WTC11 (cell line): ENCODE data around the gene RGCC. TPM values are rescaled to one million over a fixed set of nuclear protein-coding genes. Genes with fewer than 3 reads are reported as not detected.

Source experiments
- ATAC-seq: fragments of 200-7000 bp; cut with Tn5 transposase; 2 replicates; pipeline ENCODE4 v1.10.0; 2021; ENCODE audit warnings: mild to moderate bottlenecking, moderate library complexity
- CTCF ChIA-PET: fragments of 300-600 bp; sonication (Branson Sonifier 250); formaldehyde crosslinking; loops from one replicate; lab custom pipeline; 2021; ENCODE audit warnings: antibody characterized with exemption; lab: Charles Lee
- POLR2A ChIA-PET: fragments of 350-600 bp; sonication (Branson Sonifier 250); formaldehyde crosslinking; loops from one replicate; lab custom pipeline; 2021; ENCODE audit warnings: antibody characterized with exemption; lab: Charles Lee
- DNase-seq: peaks from one replicate; pipeline ENCODE4 v3.0.0; 2021; ENCODE audit warnings: low spot score
- H3K27ac Mint-ChIP-seq: 2 replicates; pipeline ENCODE4 v1.8.0; 2021; ENCODE audit warnings: mixed read lengths
- H3K27me3 Mint-ChIP-seq: 2 replicates; pipeline ENCODE4 v1.8.0; 2021; ENCODE audit warnings: low read depth, mild to moderate bottlenecking, moderate library complexity, mixed read lengths
- H3K36me3 Mint-ChIP-seq: 2 replicates; pipeline ENCODE4 v1.8.0; 2021; ENCODE audit warnings: mixed read lengths
- H3K4me1 Mint-ChIP-seq: 2 replicates; pipeline ENCODE4 v1.8.0; 2022; ENCODE audit warnings: mixed read lengths
- H3K4me3 Mint-ChIP-seq: 2 replicates; pipeline ENCODE4 v1.8.0; 2021; ENCODE audit warnings: mild to moderate bottlenecking, moderate library complexity, mixed read lengths
- H3K9me3 Mint-ChIP-seq: 2 replicates; pipeline ENCODE4 v1.8.0; 2021; ENCODE audit warnings: mixed read lengths
- ELF4 ChIP-seq: sonication (generic); formaldehyde crosslinking; IDR thresholded peaks from 2 replicates; pipeline ENCODE4 v1.8.1; 2022; ENCODE audit warnings: low read depth, mild to moderate bottlenecking, moderate library complexity, missing genetic modification reagents
- ESRRA ChIP-seq: sonication (generic); formaldehyde crosslinking; IDR thresholded peaks from 2 replicates; pipeline ENCODE4 v1.8.1; 2022; ENCODE audit warnings: mild to moderate bottlenecking, missing genetic modification reagents, borderline replicate concordance
- GRHL2 ChIP-seq: fragments of 250-450 bp; sonication (Bioruptor Pico); IDR thresholded peaks from 2 replicates; pipeline ENCODE4 v1.8.0; 2022; ENCODE audit warnings: mild to moderate bottlenecking, moderate library complexity; ENCODE audit not compliant: insufficient replicate concordance, severe bottlenecking
- GTF2I ChIP-seq: fragments of 250-450 bp; sonication (Bioruptor Pico); conservative IDR thresholded peaks from 2 replicates; pipeline ENCODE4 v1.4.0; 2021; ENCODE audit warnings: mild to moderate bottlenecking
- HMGA2 ChIP-seq: fragments of 250-450 bp; sonication (Bioruptor Pico); IDR thresholded peaks from 2 replicates; pipeline ENCODE4 v1.4.0; 2021; ENCODE audit warnings: mild to moderate bottlenecking, moderate library complexity
- JUN ChIP-seq: sonication (generic); formaldehyde crosslinking; IDR thresholded peaks from 2 replicates; pipeline ENCODE4 v1.8.0; 2023; ENCODE audit warnings: mild to moderate bottlenecking, missing genetic modification reagents
- MAX ChIP-seq: sonication (generic); formaldehyde crosslinking; IDR thresholded peaks from 2 replicates; pipeline ENCODE4 v1.8.0; 2022; ENCODE audit warnings: mild to moderate bottlenecking, missing genetic modification reagents
- NFYB ChIP-seq: sonication (generic); formaldehyde crosslinking; conservative IDR thresholded peaks from 2 replicates; pipeline ENCODE4 v1.8.0; 2022; ENCODE audit warnings: low read depth, missing genetic modification reagents
- NR3C1 ChIP-seq: sonication (generic); formaldehyde crosslinking; conservative IDR thresholded peaks from 2 replicates; pipeline ENCODE4 v1.8.1; 2023; ENCODE audit warnings: low read depth, mild to moderate bottlenecking, missing genetic modification reagents
- PRDM15 ChIP-seq: sonication (generic); formaldehyde crosslinking; IDR thresholded peaks from 2 replicates; pipeline ENCODE4 v1.8.0; 2022; ENCODE audit warnings: missing genetic modification reagents
- RORB ChIP-seq: fragments of 250-450 bp; sonication (Bioruptor Pico); IDR thresholded peaks from 2 replicates; pipeline ENCODE4 v1.9.0; 2021; ENCODE audit warnings: mild to moderate bottlenecking
- ZMAT4 ChIP-seq: fragments of 250-450 bp; sonication (Bioruptor Pico); IDR thresholded peaks from 2 replicates; pipeline ENCODE4 v1.9.0; 2021; ENCODE audit warnings: mild to moderate bottlenecking
- ZNF219 ChIP-seq: sonication (generic); formaldehyde crosslinking; IDR thresholded peaks from 2 replicates; pipeline ENCODE4 v1.8.0; 2023; ENCODE audit warnings: missing genetic modification reagents, mild to moderate bottlenecking, borderline replicate concordance
- ZNF263 ChIP-seq: sonication (generic); formaldehyde crosslinking; IDR thresholded peaks from 2 replicates; pipeline ENCODE4 v1.8.1; 2022; ENCODE audit warnings: low read depth, mild to moderate bottlenecking, moderate library complexity, missing genetic modification reagents
- ZNF281 ChIP-seq: sonication (generic); formaldehyde crosslinking; IDR thresholded peaks from 2 replicates; pipeline ENCODE4 v1.8.0; 2023; ENCODE audit warnings: mild to moderate bottlenecking, missing genetic modification reagents
- ZNF396 ChIP-seq: fragments of 250-450 bp; sonication (Bioruptor Pico); IDR thresholded peaks from 2 replicates; pipeline ENCODE4 v1.8.0; 2021; ENCODE audit warnings: mild to moderate bottlenecking, moderate library complexity, borderline replicate concordance
- ZNF512 ChIP-seq: sonication (generic); formaldehyde crosslinking; IDR thresholded peaks from 2 replicates; pipeline ENCODE4 v1.8.1; 2022; ENCODE audit warnings: missing genetic modification reagents, borderline replicate concordance
- total RNA-seq: library from RNA; stranded (reverse); gene quantifications from 3 replicates; pipeline ENCODE4 v1.2.3, GENCODE V29; 2021

The RGCC gene
- total RNA-seq, 1 experiment from 2014 or later, result 0.48 TPM

- TF ChIP-seq ZNF281 (no peak), ZMAT4 (CRISPR knock-in tag) (no peak), ESRRA (no peak), NFYB (CRISPR knock-in tag) (no peak), RORB (CRISPR knock-in tag) (no peak), MAX (no peak), GRHL2 (CRISPR knock-in tag) (no peak), ZNF396 (CRISPR knock-in tag) (no peak)
These were observed 13.4 kb upstream of the RGCC start (continued) for GRCh38 chr13:41443969-41444368.

- H3K36me3 Mint-ChIP-seq, result no peaks in the 10 kb centered on the region
- H3K27ac Mint-ChIP-seq, result no peak overlapping the region
- POLR2A ChIA-PET, result no interaction called here
- ATAC-seq (no peak), DNase-seq (no peak)
- H3K4me3 Mint-ChIP-seq, result no peak overlapping the region
- TF ChIP-seq NR3C1 (no peak), PRDM15 (CRISPR knock-in tag) (no peak), RORB (CRISPR knock-in tag) (no peak), ZNF219 (CRISPR knock-in tag) (no peak), ZNF263 (CRISPR knock-in tag) (no peak), NFYB (CRISPR knock-in tag) (no peak), ZNF512 (no peak), GTF2I (CRISPR knock-in tag) (no peak), JUN (CRISPR knock-in tag) (no peak)
- CTCF ChIA-PET, result no interaction called here
- peaks cover 44% of the 10 kb centered on the region for H3K27me3 Mint-ChIP-seq
- H3K4me1 Mint-ChIP-seq, result no peaks in the 10 kb centered on the region
- 0 out of 2 replicates have a peak, but pooled peaks cover 2% of the 10 kb centered on the region for H3K9me3 Mint-ChIP-seq
These were observed 4.9 kb upstream of the RGCC start for GRCh38 chr13:41452462-41452861.

- ATAC-seq, result no peak
- H3K4me1 Mint-ChIP-seq, result no peaks in the 10 kb centered on the region
- H3K36me3 Mint-ChIP-seq, result no peaks in the 10 kb centered on the region
- ChIA-PET POLR2A (no interaction called here), CTCF (no interaction called here)
- H3K27me3 Mint-ChIP-seq, result peaks cover 54% of the 10 kb centered on the region
- H3K9me3 Mint-ChIP-seq, result no peaks in the 10 kb centered on the region
- DNase-seq, result no peak
- H3K27ac Mint-ChIP-seq, result no peak overlapping the region
- H3K4me3 Mint-ChIP-seq, result no peak overlapping the region
- TF ChIP-seq ZNF396 (CRISPR knock-in tag) (no peak), RORB (CRISPR knock-in tag) (no peak), MAX (no peak), HMGA2 (peak; percentile 85), JUN (CRISPR knock-in tag) (no peak), ELF4 (CRISPR knock-in tag) (no peak)
These were observed 3.7 kb upstream of the RGCC start for GRCh38 chr13:41453620-41454019.
